Body of pancreas (tissue), 4 donors: ENCODE results near the gene NRG3.

Experiments
- POLR2A ChIP-seq, 3 donors: fragments of 450-650 bp; IDR thresholded peaks; one replicate each; pipeline ENCODE4 v1.6.1; 2016; ENCODE audit warnings: antibody characterized with exemption in 3 of 3, mild to moderate bottlenecking in 2 of 3
- TF ChIP-seq, protein P1 (sequence below), 7 experiments: fragments of 450-650 bp in 4 of 7; fragments of 200-600 bp in 3 of 7; sonication (generic) in 3 of 7; IDR thresholded peaks; one replicate each; pipeline ENCODE4 v1.5.1; 2016 to 2019; ENCODE audit warnings: antibody characterized with exemption in 7 of 7

DNA sequence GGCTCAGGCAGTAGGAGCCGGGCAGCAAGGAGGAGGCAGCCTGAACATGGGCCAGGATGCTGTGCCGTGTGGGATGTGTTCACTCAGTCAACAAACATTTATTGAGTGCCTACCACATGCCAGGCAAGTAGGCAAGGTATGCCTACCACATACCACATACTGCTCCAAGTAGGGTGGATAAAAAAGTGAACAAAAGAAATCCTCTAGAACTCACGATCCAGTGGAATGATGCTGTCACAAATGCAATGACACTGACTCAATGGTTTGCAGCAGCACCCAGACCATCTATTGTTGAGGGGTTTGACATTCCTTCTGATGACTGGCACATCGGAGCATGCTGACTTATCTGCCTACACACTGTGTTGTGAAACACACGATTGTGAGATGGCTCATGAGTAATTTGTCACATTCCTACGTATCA lies 413.5 kb downstream of the NRG3 start:
- no peak for TF ChIP-seq POLR2A (IDR thresholded peaks at IDR 0.05)
- TF ChIP-seq, protein P1, sequence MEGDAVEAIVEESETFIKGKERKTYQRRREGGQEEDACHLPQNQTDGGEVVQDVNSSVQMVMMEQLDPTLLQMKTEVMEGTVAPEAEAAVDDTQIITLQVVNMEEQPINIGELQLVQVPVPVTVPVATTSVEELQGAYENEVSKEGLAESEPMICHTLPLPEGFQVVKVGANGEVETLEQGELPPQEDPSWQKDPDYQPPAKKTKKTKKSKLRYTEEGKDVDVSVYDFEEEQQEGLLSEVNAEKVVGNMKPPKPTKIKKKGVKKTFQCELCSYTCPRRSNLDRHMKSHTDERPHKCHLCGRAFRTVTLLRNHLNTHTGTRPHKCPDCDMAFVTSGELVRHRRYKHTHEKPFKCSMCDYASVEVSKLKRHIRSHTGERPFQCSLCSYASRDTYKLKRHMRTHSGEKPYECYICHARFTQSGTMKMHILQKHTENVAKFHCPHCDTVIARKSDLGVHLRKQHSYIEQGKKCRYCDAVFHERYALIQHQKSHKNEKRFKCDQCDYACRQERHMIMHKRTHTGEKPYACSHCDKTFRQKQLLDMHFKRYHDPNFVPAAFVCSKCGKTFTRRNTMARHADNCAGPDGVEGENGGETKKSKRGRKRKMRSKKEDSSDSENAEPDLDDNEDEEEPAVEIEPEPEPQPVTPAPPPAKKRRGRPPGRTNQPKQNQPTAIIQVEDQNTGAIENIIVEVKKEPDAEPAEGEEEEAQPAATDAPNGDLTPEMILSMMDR (IDR thresholded peaks at IDR 0.05): no peak
